Measurements from ENCODE around the gene GKN2. TPM values are rescaled to one million over a fixed set of nuclear protein-coding genes. Genes with fewer than 3 reads are reported as not detected.

The GKN2 gene, protein sequence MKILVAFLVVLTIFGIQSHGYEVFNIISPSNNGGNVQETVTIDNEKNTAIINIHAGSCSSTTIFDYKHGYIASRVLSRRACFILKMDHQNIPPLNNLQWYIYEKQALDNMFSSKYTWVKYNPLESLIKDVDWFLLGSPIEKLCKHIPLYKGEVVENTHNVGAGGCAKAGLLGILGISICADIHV
- not detected for polyA plus RNA-seq (2012; ENCODE audit: missing spikeins)

DNA sequence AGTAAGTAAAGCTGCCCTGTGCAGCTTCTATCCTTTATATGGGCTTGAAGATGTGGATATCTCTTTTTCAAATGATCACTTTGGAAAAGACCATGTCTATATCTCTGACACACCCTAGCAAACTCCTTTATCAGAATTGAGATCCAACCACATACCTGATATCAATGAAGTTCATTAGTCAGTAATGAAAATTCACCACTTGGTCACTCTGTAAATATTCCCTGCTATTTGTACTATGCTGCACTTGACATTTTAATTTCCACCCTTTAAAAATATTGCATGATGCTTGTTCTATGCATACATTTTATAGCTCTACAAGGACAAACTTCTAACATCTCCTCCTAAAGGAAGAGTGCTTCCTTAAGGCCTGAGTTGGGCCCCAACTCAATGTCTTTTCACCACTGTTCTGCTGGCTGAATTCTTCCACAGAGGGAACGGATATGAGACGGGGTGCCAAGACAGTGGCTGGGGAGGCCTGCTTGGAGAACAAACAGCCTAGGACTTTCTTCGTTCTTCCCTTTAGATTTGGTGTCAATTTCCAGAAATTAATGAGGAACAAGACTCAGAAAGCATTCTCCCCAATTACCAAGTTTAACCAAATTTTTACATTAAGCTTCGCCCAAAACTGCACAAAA lies at the start of gene GKN2:
TSS of gene GKN2 (minus strand) at position 7 of the 635 bp plus-strand sequence. CDS start 32 bp downstream, outside the sequence.
- no peak for FAIRE-seq
- TF ChIP-seq TAF1 (IDR thresholded peaks at IDR 0.05; ENCODE audit: borderline replicate concordance, low read depth, low read length) (no peak), POLR2AphosphoS5 (IDR thresholded peaks at IDR 0.05; ENCODE audit: low read depth, low read length) (no peak), POLR2A (IDR thresholded peaks at IDR 0.05; ENCODE audit: low read depth, low read length) (no peak)
- DNase-seq (ENCODE audit: insufficient read length), result no peak

DNA sequence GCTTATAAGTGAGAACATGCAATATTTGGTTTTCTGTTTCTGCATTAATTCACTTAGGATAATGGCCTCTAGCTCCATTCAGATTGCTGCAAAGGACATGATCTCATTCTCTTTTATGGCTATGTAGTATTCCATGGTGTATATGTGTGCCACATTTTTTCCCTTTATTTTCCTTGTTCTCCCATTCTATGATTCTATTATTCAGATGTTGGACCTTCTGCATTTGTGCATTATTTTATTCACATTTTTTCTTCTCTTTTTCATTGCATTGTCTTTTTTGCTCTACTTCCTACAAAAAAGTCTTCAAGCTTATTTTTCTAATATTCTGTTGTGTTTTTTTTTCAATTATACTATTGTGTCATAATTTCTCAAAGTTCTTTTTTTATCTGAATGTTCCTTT lies 49.2 kb upstream of the GKN2 start:
- FAIRE-seq (no peak), DNase-seq (ENCODE audit: insufficient read length) (no peak)
- no peak for TF ChIP-seq POLR2A (IDR thresholded peaks at IDR 0.05; ENCODE audit: low read depth, low read length)
- TF ChIP-seq POLR2AphosphoS5 (IDR thresholded peaks at IDR 0.05; ENCODE audit: low read depth, low read length), result no peak

DNA sequence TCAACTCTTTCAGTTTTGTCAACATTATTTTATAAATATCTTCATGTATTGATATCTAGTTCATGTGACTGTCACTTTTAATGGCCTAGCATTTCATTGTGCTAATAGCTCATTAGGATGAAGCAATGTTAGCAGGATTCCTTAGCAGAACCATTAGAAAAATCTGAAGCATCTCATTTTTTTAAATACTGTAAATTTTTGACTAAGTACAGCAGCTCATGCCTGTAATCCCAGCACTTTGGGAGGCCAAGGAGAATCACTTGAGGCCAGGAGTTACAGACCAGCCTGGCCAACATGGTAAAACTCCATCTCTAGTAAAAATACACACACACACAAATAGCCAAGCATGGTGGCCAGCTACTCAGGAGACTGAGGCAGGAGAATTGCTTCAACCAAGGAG lies 44.7 kb upstream of the GKN2 start:
- DNase-seq (ENCODE audit: insufficient read length), result no peak
- TF ChIP-seq TAF1 (IDR thresholded peaks at IDR 0.05; ENCODE audit: borderline replicate concordance, low read depth, low read length) (no peak), POLR2AphosphoS5 (IDR thresholded peaks at IDR 0.05; ENCODE audit: low read depth, low read length) (no peak), POLR2A (IDR thresholded peaks at IDR 0.05; ENCODE audit: low read depth, low read length) (no peak)
- no peak for FAIRE-seq

DNA sequence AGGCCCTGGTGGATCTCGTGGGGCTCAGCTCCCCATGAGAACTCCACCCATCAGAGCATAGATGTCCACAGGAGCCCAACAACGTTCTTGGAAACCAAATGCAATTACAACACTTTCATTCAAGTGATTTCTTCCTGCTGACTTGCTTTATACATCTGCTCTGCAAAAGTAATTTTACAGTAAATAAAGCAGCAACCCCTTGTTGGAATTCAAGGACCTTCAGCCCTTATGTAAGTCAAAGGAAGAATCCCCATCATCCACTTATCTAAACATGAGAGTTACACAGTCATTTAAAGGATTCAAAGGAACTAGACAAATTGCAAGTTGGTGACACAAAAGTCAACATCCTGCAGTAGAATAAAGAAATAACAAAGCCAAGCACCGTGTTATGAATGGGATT lies 43.2 kb upstream of the GKN2 start:
- FAIRE-seq (no peak), DNase-seq (ENCODE audit: insufficient read length) (no peak)
- TF ChIP-seq POLR2A (IDR thresholded peaks at IDR 0.05; ENCODE audit: low read depth, low read length) (no peak), TAF1 (IDR thresholded peaks at IDR 0.05; ENCODE audit: borderline replicate concordance, low read depth, low read length) (no peak), POLR2AphosphoS5 (IDR thresholded peaks at IDR 0.05; ENCODE audit: low read depth, low read length) (no peak)

DNA sequence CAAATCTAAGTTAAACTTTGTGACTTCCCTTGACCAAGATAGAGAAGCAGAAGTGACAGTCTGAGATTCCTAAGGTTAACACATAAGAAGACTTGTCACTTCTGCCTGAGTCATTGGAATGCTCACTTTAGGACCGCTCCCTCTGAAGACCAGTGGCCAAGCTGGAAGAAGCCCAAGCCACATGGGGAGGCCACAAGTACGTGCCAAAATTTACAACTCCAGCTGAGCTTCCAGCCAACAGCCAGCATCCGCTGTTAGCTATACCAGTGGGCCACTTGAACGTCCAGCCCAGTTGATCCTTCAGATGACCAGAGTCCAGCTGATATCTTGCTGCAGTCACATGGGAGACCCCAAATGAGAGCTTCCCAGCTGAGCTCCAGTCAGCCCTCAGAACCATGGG lies 42.2 kb upstream of the GKN2 start:
- DNase-seq (ENCODE audit: insufficient read length), result no peak
- FAIRE-seq, result no peak
- TF ChIP-seq TAF1 (IDR thresholded peaks at IDR 0.05; ENCODE audit: borderline replicate concordance, low read depth, low read length), result no peak
- no peak for TF ChIP-seq POLR2AphosphoS5 (IDR thresholded peaks at IDR 0.05; ENCODE audit: low read depth, low read length)
- TF ChIP-seq POLR2A (IDR thresholded peaks at IDR 0.05; ENCODE audit: low read depth, low read length), result no peak

DNA sequence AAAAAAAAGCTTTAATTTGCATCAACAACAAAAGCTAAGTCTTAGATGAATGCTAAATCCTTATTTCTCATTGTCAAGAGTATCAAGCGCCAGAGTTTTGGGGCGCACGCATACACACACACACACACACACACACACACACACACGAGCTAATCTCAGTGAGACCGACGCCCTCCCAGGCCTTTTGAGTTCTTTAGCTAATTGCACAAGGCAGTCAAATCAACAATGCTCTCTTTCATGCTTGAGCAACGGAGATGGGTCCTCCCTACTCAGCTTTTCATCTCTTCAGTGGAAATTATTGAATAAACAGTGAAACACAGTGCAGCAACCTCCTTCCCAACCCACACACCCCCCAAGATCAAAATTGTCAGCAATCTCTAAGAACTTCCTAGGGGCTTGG lies 41.0 kb upstream of the GKN2 start:
- FAIRE-seq (no peak), DNase-seq (ENCODE audit: insufficient read length) (no peak)
- TF ChIP-seq POLR2A (IDR thresholded peaks at IDR 0.05; ENCODE audit: low read depth, low read length), result no peak
- no peak for TF ChIP-seq TAF1 (IDR thresholded peaks at IDR 0.05; ENCODE audit: borderline replicate concordance, low read depth, low read length)
- no peak for TF ChIP-seq POLR2AphosphoS5 (IDR thresholded peaks at IDR 0.05; ENCODE audit: low read depth, low read length)

DNA sequence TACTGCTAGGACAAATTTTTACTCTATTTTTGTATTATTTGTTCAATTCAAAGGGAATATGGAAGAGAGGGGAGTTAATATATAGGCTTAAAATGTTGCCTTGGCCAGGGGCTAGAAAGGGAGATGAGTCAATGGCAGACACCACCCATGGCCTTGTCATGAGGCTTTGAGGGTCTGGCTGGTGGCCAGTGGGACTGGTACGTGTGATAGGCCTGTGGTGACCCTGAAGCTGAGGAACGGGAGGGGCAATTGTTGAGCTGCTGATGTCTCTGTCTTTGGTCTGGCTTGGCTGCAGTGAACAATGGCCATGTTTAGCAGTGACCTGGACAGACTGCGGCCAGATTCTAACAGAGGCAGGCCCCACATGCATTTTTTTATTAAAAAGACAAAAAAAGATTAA lies 40.2 kb upstream of the GKN2 start:
- DNase-seq (ENCODE audit: insufficient read length) (no peak), FAIRE-seq (no peak)
- TF ChIP-seq POLR2AphosphoS5 (IDR thresholded peaks at IDR 0.05; ENCODE audit: low read depth, low read length) (no peak), POLR2A (IDR thresholded peaks at IDR 0.05; ENCODE audit: low read depth, low read length) (no peak), TAF1 (IDR thresholded peaks at IDR 0.05; ENCODE audit: borderline replicate concordance, low read depth, low read length) (no peak)

DNA sequence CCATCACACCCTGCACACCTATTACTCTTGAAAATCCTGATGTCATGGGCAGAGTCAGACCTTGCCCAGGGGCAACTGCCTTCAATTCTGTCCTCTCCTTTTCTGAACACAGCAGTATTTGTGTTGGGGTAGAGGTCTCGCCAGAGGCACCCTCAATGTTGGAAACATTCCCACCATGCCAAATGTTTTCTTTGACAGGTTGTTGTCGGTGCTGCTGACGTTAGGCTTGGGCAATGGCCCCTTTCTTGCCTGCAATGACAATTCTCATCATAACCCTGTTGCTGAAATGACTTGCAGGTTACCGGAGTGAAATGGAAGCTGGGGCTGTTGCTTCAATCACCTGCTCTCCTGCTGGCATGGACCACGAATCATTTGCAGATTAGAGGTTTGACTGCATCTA lies 39.6 kb upstream of the GKN2 start:
- FAIRE-seq, result no peak
- DNase-seq (ENCODE audit: insufficient read length), result no peak

DNA sequence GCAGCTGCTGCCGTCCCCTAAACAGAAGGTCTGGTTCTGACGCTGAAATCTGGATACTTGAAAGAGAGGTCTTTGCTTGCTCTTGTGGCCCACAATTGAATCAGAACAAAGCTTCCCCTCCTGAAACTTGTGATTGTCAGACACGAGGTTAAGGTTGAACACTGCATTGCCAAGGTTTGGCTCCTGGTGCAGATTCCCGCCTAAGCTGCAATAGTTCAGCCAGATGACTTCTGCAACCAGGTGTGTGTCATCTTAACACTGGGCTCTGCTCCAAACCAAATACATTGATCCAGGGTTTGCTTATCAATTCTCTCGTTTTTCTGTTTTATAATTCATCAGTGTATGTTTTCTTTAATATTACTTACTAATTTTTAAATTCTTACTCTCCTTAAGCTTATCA lies 36.3 kb upstream of the GKN2 start:
- DNase-seq (ENCODE audit: insufficient read length), result no peak
- TF ChIP-seq TAF1 (IDR thresholded peaks at IDR 0.05; ENCODE audit: borderline replicate concordance, low read depth, low read length), result no peak
- TF ChIP-seq POLR2A (IDR thresholded peaks at IDR 0.05; ENCODE audit: low read depth, low read length), result no peak
- TF ChIP-seq POLR2AphosphoS5 (IDR thresholded peaks at IDR 0.05; ENCODE audit: low read depth, low read length), result no peak
- no peak for FAIRE-seq

More for the DNA sequence above, 39.6 kb upstream of the GKN2 start:
- TF ChIP-seq TAF1 (IDR thresholded peaks at IDR 0.05; ENCODE audit: borderline replicate concordance, low read depth, low read length) (no peak), POLR2AphosphoS5 (IDR thresholded peaks at IDR 0.05; ENCODE audit: low read depth, low read length) (no peak), POLR2A (IDR thresholded peaks at IDR 0.05; ENCODE audit: low read depth, low read length) (no peak)

DNA sequence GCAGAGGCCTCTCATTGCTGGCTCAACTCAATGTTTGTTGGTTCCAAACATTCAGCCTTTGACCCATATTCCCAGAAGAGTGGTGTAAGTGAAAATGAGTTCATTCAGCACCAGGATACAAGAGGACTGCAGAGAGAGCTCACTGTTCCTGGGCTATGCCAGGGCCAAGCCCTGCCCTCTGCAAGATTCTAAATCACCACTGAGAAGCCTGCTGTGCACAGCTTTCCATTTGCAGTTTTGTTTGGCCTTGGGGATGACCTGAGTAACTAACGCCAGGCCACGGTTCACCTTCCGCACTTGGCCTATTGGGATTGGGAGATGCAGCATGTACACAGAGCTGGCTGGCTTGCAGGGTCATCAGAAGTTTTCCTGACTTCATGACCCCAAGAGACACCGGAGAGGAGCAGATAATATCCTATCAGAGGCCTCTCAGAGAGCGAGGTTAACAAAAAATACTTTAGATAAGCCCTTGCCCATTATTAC lies 34.4 kb upstream of the GKN2 start:
- FAIRE-seq (no peak), DNase-seq (ENCODE audit: insufficient read length) (no peak)
- TF ChIP-seq POLR2A (IDR thresholded peaks at IDR 0.05; ENCODE audit: low read depth, low read length) (no peak), TAF1 (IDR thresholded peaks at IDR 0.05; ENCODE audit: borderline replicate concordance, low read depth, low read length) (no peak), POLR2AphosphoS5 (IDR thresholded peaks at IDR 0.05; ENCODE audit: low read depth, low read length) (no peak)

DNA sequence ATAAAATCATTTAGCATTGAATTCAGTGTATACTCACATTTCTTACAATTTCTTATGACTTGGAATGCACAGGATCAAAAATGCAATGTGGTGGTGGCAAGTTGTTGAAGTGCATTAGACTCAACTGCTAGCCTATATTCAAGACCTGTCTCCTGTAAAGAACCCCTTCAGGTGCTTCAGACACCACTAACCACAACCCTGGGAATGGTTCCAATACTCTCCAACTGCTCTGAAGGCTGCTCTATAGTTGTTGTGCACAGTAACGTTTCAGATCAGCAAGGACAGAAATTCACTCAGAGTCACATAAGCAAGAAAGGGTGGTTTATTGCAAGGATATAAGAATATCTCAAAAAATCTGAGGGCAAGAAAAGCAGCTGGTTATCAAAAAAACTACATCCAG lies 28.3 kb upstream of the GKN2 start:
- DNase-seq (ENCODE audit: insufficient read length) (no peak), FAIRE-seq (no peak)
- TF ChIP-seq POLR2A (IDR thresholded peaks at IDR 0.05; ENCODE audit: low read depth, low read length), result no peak
- TF ChIP-seq TAF1 (IDR thresholded peaks at IDR 0.05; ENCODE audit: borderline replicate concordance, low read depth, low read length), result no peak
- no peak for TF ChIP-seq POLR2AphosphoS5 (IDR thresholded peaks at IDR 0.05; ENCODE audit: low read depth, low read length)

DNA sequence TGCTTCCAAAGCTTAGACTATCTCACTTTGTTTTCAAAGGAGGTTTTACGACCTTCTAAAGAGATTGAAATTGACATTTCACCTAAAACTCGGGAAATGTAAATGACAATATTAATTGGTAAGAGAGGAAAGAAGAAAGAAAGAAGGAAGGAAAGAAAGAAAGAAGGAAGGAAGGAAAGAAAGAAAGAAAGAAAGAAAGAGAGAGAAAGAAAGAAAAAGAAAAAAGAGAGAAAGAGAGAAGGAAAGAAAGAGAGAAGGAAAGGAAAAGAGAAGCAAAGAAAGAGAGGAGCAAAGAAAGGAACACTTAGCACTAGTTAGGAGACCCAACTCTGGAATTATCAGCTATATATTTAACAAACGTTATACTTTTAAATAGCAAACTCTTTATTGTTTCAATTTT lies 25.4 kb upstream of the GKN2 start:
- no peak for TF ChIP-seq POLR2A (IDR thresholded peaks at IDR 0.05; ENCODE audit: low read depth, low read length)
- no peak for TF ChIP-seq TAF1 (IDR thresholded peaks at IDR 0.05; ENCODE audit: borderline replicate concordance, low read depth, low read length)
- no peak for TF ChIP-seq POLR2AphosphoS5 (IDR thresholded peaks at IDR 0.05; ENCODE audit: low read depth, low read length)
- FAIRE-seq (no peak), DNase-seq (ENCODE audit: insufficient read length) (no peak)
